ENCODE data around the gene MSRB3. TPM values are rescaled to one million over a fixed set of nuclear protein-coding genes. Genes with fewer than 3 reads are reported as not detected.
A peak's percentile ranks its signal among the peaks of the same experiment; 100 is the strongest.

MSRB3 gene
- total and polyA plus RNA-seq, 2 of the 8 experiments (the other 6 are each of a cell fraction or from before 2014, with no cell fraction given), result 0.32 to 1.2 TPM

DNA sequence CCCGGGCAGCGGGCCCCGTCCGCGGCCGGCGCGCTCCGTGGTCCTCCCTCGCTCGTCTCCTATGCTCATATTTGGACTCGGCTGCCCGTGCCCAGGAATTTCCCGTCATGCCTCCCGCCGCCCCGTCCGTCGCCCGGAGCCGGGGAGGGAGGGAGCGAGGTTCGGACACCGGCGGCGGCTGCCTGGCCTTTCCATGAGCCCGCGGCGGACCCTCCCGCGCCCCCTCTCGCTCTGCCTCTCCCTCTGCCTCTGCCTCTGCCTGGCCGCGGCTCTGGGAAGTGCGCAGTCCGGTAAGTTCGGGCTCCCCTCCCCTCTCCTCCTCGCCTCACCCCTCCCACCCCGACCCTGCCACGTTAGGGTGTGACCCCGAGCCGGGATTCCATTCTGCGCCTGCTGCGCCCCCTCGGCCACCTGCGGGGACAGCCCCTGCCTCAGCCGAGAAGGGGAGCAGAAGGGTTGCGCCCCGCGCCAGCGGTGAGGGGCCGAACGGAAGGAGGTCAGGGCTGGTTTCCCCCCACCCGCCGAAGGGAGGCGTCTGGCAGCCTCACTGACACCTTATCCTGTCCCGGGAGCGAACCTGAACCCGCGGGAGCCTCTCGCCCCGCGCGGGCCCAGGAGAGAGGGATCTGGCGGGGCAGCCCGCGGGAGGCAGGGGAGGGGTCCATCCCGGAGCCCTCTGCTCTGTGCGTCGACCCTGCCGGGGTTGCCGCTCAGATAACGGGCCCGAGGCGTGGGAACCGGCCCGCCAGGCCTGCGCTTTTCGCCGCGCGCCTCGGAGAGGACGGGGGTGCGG is at the start of gene MSRB3 (continued):
- TF ChIP-seq ASH2L (IDR thresholded peaks at IDR 0.05; ENCODE audit: low read length), result peak; percentile 97
- peak; percentile 25; the same call in 1 of the 2 replicates for TF ChIP-seq PHF8 (conservative IDR thresholded peaks at IDR 0.05; ENCODE audit: low read depth, low read length)
